Measurements from ENCODE around the gene KANTR.
A peak's percentile ranks its signal among the peaks of the same experiment; 100 is the strongest.

Gene KANTR
- 15.5 to 21.8 reads per million in 2 donors for total RNA-seq

DNA sequence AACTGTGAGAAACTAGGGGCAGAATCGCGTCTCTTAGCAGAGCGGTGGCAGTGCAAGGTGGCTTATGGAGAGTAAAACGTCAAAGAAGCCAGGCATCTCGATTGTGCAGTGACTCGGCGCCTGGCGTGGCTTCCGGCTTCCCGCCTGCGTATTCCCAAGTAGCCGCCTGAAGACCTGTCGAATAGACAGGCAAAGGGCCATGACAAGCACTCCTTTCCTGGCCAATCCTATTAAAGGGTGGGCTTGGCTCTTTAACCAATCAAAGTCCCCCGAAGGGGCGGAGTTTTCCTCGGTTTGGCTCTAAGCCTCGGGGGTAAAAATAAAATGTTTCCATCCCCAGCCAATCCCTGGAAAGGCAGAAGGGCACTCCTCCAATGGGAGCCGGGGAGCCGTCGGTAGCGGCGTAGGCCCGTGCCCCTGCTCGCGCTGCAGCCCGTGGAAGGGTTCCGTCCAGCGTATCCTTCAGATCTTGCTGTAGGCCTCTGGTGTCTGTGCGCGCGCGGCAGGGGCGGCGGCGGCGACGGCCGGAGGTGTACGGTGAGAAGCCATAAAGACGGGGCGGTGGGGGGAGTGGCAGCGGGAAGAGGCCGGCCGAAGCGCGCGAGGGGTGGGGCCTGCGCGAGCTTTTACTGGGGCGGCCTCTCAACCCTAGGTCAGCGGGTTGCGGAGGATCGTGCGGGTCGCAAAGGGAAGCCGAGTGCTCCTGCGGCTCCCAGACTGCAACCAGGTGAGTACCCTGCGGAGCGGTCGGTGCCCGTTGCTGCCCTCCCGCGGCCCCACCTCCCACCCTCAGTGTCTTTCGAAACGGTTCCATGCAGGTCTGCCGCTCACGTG, at the start of gene KANTR:
Gene KANTR (plus strand): TSS at position 395 of the 834 bp plus-strand sequence. CDS start 30,131 bp downstream, outside the sequence.
- DNase-seq, result peak; percentile 63

- no peak for DNase-seq
Observed at GRCh38 chrX:53044995-53045394, 48.9 kb upstream of the KANTR start.

GRCh38 chrX:53047228-53047627, 46.7 kb upstream of the KANTR start:
- no peak for DNase-seq

- no peak for DNase-seq
Observed at GRCh38 chrX:53048169-53049126, 45.5 kb upstream of the KANTR start, which contains the start of gene GPR173. TSS of gene GPR173 (plus strand) at chrX:53048789. CDS start at chrX:53076622, 27,833 bp downstream.

GRCh38 chrX:53049127-53049517, 44.8 kb upstream of the KANTR start:
- DNase-seq, result no peak

GRCh38 chrX:53050841-53051240, 43.1 kb upstream of the KANTR start:
- no peak for DNase-seq

DNA sequence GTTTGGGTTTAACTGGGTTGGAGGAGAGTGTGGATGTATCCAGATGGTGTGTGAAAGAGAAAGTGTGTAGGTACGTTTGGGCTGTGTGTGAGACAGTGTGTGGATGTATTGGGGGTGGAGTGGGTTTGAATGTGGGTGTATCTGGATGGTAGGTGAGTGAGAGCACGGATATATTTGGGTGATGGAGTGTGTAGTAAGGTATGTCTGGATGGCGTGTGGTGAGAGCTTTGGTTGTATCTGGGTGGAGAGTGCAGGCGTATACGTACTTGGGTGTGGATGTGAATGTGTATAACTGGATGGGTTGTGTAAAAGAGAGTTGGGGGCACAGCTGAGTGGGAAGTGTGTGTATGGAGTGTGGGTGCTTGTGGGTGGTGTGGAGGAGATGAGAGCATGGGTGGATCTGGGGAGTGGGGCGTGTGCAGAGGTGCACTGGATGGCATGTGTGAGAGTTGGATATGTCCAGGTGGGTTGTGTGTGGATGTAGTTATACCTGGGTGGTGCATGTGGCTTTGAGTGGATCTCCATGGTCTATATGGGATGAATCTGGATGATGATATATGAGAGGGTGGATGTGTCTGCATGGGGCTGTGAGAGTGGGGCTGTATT, 38.6 kb upstream of the KANTR start:
- DNase-seq, result no peak

DNA sequence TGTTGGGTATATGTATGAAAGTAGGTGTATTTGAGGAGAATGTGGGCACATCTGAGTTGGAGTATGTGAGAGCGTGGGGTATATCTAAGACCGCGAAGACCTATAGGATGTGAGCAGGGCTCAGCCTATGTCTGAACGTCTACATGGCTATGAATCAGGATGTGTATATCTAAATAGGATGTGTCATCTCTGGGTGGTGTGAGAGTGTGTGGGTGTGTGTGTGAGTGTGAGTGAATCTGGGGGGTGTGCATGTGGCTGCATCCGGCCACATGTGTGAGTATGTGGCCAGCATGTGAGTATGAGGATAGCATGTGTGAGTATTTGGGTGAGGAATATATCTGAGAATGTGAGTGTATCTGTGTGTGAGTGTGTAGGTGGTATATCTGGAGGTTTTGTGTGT, 37.6 kb upstream of the KANTR start:
- DNase-seq, result no peak

GRCh38 chrX:53065104-53065503, 28.8 kb upstream of the KANTR start:
- DNase-seq, result no peak

- no peak for DNase-seq
Observed at GRCh38 chrX:53071064-53071463, 22.9 kb upstream of the KANTR start.

DNA sequence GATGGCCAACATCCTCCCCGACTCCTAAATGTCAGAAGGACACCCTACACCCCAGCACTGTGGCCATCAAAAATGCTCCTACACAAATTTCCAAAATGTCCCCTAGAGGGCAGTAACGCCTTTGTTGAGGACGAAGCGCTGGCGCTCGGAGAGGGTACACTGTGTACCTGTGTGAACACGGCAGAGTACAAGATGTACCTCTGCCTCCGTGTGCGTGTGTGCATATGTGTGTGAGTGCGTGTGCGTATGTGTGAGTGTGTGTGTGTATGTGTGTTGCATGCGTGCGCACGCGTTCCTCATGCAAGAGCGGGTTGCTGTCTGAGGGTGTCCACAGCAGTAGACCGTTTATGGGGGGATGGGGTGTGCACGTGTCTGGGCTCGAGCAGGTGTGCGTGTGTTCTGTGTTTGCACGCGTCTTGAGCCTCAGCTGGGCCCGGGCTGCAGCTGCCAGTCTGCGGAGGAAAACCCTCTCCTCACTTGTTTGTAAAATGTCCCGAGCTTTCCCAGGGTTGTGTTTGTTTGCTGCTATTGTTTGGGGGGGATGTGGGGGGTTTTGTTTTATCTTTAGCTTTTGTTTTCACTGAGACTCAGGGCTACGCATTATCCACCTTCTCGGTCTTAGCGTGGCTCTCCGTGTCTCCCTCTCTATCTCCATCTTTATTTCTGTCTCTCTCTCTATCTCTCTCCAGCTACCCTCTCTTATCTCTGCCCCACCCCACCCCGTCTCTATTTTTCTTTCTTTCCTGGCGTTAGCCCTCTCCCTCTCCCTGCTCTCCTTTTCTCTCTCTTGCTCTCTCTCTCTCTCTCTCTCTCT, 22.1 kb upstream of the KANTR start:
- no peak for DNase-seq

DNA sequence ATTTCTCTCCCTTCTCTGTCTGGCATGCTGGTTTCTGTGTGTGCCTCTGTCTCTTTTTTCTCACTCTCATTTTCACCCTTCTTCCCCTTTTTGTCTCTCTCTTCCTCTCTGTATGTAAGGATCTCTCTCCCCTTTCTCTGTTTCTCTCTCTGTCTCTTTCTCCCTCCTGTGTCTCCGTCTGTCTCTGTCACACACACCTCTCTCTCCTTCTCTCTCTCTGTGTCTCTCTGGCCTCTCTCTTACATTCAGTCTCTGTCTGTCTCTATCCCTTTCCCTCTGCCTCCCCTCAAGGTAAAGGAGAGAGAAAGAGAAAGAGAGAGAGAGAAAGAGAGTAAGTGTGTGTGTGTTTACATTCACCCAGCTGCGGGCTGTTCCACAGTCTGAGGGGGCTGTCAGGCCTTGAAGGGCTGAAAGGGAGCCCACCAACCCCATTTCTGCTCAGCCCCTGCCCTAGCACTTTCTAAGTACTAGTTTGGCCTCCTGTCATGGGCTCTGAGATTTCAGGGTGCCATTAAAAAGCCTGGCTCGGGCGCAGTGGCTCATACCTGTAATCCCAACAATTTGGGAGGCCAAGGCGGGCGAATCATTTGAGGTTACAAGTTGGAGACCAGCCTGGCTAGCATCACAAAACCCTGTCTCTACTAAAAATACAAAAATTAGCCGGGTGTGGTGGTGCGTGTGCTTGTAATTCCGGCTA, 21.4 kb upstream of the KANTR start:
- no peak for DNase-seq

DNA sequence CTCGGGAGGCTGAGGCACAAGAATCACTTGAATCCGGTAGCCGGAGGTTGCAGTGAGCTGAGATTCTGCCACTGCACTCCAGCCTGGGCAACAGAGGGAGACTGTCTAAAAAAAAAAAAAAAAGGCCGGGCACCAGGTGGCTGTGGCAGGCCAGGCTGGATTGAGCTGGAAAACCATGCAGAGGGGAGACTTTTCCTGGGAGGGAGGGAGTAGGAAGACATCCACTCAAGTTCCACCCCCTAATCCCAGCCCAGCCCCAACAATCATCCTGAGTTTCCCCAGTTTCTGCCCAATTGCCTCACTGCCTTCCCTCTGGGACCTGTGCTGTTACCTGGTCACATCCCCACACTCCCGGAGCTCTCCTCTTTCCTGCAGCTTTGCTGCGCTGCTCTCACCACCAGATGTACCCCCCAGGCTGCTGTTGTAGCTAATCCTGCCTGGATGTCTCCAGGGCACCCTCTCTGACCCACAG, 20.8 kb upstream of the KANTR start:
- DNase-seq, result no peak

GRCh38 chrX:53075011-53075410, 18.9 kb upstream of the KANTR start:
- no peak for DNase-seq

DNA sequence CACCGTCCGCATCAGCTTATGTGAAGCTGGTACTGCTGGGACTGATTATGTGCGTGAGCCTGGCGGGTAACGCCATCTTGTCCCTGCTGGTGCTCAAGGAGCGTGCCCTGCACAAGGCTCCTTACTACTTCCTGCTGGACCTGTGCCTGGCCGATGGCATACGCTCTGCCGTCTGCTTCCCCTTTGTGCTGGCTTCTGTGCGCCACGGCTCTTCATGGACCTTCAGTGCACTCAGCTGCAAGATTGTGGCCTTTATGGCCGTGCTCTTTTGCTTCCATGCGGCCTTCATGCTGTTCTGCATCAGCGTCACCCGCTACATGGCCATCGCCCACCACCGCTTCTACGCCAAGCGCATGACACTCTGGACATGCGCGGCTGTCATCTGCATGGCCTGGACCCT, 17.3 kb upstream of the KANTR start:
- no peak for DNase-seq

DNA sequence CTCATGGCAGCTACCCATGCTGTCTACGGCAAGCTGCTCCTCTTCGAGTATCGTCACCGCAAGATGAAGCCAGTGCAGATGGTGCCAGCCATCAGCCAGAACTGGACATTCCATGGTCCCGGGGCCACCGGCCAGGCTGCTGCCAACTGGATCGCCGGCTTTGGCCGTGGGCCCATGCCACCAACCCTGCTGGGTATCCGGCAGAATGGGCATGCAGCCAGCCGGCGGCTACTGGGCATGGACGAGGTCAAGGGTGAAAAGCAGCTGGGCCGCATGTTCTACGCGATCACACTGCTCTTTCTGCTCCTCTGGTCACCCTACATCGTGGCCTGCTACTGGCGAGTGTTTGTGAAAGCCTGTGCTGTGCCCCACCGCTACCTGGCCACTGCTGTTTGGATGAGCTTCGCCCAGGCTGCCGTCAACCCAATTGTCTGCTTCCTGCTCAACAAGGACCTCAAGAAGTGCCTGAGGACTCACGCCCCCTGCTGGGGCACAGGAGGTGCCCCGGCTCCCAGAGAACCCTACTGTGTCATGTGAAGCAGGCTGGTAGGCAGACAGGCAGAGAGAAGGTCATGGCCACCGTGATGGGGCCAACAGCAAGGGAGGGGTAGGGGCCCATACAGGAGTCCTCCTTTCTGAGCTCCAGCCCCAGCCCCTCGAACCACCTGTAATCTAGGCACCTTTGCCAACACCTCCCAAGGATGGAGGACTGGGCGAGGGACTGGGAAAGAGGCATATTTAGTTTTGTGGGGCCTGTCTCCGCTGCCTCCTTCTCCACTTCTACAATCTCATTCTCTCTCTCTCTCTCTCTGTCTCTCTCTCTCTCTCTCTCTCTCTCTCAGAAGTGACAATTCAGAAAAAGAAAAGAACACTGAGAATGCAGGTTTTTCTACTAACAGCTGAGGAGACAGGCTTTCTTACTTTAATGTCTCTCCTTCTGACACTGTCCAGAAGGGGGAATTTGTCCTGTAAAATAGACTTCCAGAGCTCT, 16.4 kb upstream of the KANTR start:
- DNase-seq, result no peak

DNA sequence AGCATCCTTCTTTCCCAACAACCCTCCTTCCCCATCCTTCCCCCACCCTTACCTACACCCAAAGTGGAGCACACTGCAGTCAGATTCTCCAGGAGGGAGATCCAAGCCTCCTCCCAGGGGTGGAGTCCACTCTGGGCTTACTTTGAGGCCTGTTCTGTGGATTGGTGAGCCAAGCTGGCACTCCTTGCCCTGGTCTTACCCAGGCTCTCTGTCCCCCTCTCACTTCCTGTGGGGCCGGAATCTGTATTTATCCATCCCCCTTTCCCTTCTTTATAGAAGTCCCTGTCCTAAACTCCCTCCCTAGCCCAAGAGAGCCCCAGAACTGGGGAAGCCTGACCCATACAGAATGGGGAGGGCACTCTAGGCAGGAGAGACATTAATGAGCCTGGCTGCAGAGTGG, 15.0 kb upstream of the KANTR start:
- DNase-seq, result no peak

DNA sequence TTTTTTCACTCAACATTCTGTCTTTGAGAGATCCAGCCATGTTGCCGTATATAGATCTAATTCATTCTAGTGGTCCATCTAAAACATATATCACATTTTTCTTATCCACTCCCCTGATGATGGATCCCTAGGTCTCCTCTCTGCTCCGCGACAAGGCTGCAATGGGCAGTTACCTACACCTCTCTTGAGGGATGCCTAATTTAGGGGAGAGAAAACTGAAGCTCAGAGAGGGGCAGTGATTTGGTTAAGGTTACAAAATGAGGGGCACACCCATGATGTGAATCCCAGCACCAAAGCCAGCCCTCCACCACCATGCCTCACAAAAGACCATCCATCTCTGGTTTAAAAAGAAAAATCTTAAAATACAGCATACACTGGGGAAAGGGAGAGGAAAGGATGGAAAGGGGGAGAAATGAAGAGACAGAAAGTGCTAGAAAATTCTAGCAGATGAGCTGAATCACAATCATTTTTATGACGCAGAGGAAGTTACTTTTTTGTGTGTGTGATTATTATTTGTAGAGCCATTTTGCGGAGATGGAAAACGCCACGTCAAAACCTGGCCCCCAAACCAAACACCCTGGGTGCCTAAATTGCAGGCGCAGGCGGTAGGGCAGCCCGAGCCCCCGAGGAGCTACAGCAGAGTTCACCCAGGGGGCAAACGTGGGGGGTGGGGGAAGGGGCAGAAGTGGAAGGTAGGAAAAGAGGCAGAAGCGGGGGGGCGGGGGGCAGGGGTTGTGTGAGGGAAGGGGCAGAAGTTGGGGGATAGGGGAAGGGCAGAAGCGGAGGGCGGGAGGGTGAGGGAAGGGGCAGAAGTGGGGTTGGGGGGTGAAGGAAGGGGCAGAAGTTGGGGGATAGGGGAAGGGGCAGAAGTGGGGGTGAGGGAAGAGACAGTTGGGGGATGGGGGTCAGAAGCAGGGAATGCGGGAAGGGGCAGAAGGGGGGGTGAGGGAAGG, 13.0 kb upstream of the KANTR start:
- no peak for DNase-seq

All from activated gamma-delta T cell (primary cell).